Sigmoid colon (tissue), 7 donors: ENCODE data around the gene CADM2. TPM values are rescaled to one million over a fixed set of nuclear protein-coding genes. Genes with fewer than 3 reads are reported as not detected.

Source experiments
- DNase-seq: peaks from one replicate; pipeline ENCODE4 v3.0.0-alpha.2; 2019
- H3K27ac ChIP-seq, 4 donors: fragments of 200-600 bp; sonication (generic); one replicate each; pipeline ENCODE4 v1.5.1; 2016 to 2019; ENCODE audit warnings: mild to moderate bottlenecking in 1 of 4
- H3K27me3 ChIP-seq, 3 donors: fragments of 200-600 bp; sonication (generic); one replicate each; pipeline ENCODE4 v1.5.1; 2019; ENCODE audit warnings: mild to moderate bottlenecking in 1 of 3
- H3K36me3 ChIP-seq, 4 donors: fragments of 200-600 bp; sonication (generic); one replicate each; pipeline ENCODE4 v1.5.1; 2016 to 2019
- H3K4me1 ChIP-seq, 4 donors: fragments of 200-600 bp; sonication (generic); one replicate each; pipeline ENCODE4 v1.5.1; 2017 to 2019
- H3K4me3 ChIP-seq, 4 donors: fragments of 200-600 bp; sonication (generic); one replicate each; pipeline ENCODE4 v1.5.1; 2017 to 2019; ENCODE audit warnings: mild to moderate bottlenecking in 2 of 4, moderate library complexity in 1 of 4
- H3K9me3 ChIP-seq, 4 donors: fragments of 200-600 bp in 3 of 4; sonication (generic) in 3 of 4; one replicate each; pipeline versions ENCODE4 v1.5.1 to v1.6.1; 2013 to 2019
- CTCF ChIP-seq, 4 experiments: fragments of 450-650 bp in 3 of 4; fragments of 200-600 bp in 1 of 4; IDR thresholded peaks; one replicate each; pipeline ENCODE4 v1.5.1; 2016 to 2019; ENCODE audit warnings: antibody characterized with exemption in 4 of 4, mild to moderate bottlenecking in 3 of 4, moderate library complexity in 2 of 4
- EP300 ChIP-seq, 4 donors: sonication (generic); formaldehyde crosslinking; IDR thresholded peaks; one replicate each; pipeline ENCODE4 v1.6.1; 2017; ENCODE audit warnings: antibody characterized with exemption in 4 of 4
- POLR2A ChIP-seq, 2 donors: fragments of 450-650 bp; IDR thresholded peaks; one replicate each; pipeline ENCODE4 v1.6.1; 2016; ENCODE audit warnings: antibody characterized with exemption in 2 of 2, mild to moderate bottlenecking in 2 of 2, moderate library complexity in 2 of 2
- POLR2AphosphoS5 ChIP-seq, 4 donors: sonication (generic); formaldehyde crosslinking; IDR thresholded peaks; one replicate each; pipeline ENCODE4 v1.6.1; 2017; ENCODE audit warnings: antibody characterized with exemption in 4 of 4
- WGBS, 2 donors: extraction: QIAGEN DNeasy Blood & Tissue Kit; methylation state at CpG; one replicate each; pipeline ENCODE4 v1.1.7; 2013; 5-methylcytosine and 5-hydroxymethylcytosine counted together
- intact Hi-C: fragments of 100-400 bp; cut with DNase I; formaldehyde crosslinking; loops from one replicate; pipeline ENCODE4 v1.15.1; 2023
- polyA plus RNA-seq, 3 donors: library from polyadenylated mRNA; stranded (reverse); fragments of 200-250 nt; gene quantifications; one replicate each; pipeline ENCODE4 v1.2.3, GENCODE V29; 2013
- total RNA-seq, 4 donors: library from RNA; depleted of rRNA; stranded (reverse); fragments of >200 nt; gene quantifications; one replicate each; pipeline ENCODE4 v1.1.0, GENCODE V29; 2016
- donor health status: healthy with polysubstance abuse.
- donor health status: Bipolar disorder and iron deficiency.
- donor health status: healthy.

CADM2 gene
- total and polyA plus RNA-seq, 7 donors: 0.46 to 22.8 (median 12.8) TPM

- DNase-seq: no peak
- Histone ChIP-seq H3K27me3 (no peaks in the 10 kb centered on the region), H3K36me3 (no peaks in the 10 kb centered on the region), H3K9me3 (no peaks in the 10 kb centered on the region), H3K4me3 (no peak overlapping the region), H3K27ac (no peak overlapping the region), H3K4me1 (no peaks in the 10 kb centered on the region)
- TF ChIP-seq CTCF (IDR thresholded peaks at IDR 0.05): no peak
- no peak for TF ChIP-seq POLR2AphosphoS5 (IDR thresholded peaks at IDR 0.05)
- intact Hi-C loops: no loop called here
- 19 to 55% methylated on average over 2 of the region's 2 CpGs for WGBS, 2 donors
Measured at GRCh38 chr3:85508659-85509058, 549.9 kb downstream of the CADM2 start.

DNA sequence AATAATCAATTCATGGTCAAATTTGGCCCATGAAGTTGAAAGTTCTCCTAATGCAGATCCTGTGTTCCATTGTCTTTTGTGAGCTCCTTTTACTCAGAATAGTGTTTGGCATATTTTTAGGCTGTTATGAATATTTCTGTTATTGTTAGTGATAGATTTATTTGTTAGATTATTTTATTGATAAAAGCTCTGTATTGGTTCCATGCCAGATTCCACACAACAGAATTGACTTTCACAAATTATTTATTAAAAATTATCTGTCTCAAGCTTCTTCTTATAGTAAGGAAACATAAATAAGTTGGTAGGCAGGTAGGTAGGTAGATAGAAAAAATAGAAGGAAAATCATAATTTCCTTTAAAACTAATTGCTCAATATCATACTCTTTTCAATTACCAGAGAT is 557.4 kb downstream of the CADM2 start:
- no peaks in the 10 kb centered on the region for H3K27me3 ChIP-seq
- no peak overlapping the region for H3K27ac ChIP-seq
- no peaks in the 10 kb centered on the region for H3K9me3 ChIP-seq
- H3K4me1 ChIP-seq: no peaks in the 10 kb centered on the region
- TF ChIP-seq POLR2AphosphoS5 (IDR thresholded peaks at IDR 0.05) (no peak), EP300 (IDR thresholded peaks at IDR 0.05) (no peak), CTCF (IDR thresholded peaks at IDR 0.05) (no peak), POLR2A (IDR thresholded peaks at IDR 0.05) (no peak)
- no peak overlapping the region for H3K4me3 ChIP-seq
- DNase-seq: no peak
- H3K36me3 ChIP-seq: no peaks in the 10 kb centered on the region
- intact Hi-C loops: no loop called here

DNA sequence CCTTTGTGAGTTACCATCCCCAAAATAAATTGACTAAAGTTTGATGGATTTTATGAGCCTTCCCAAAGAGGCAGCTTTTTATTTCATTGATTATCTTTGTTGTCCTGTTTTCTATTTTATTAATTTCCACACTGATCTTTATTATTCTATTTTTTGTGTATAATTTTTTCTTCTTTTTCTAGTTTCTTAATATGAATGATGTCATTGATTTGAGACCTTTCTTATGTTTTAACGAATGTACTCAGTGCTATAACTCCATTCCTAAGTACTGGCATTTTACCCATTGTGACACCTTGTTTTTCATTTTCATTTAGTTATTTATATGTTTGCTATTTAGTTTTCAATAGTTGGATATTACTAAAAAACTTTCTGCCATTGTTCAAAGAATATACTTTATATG is 565.3 kb downstream of the CADM2 start:
- no peaks in the 10 kb centered on the region for H3K4me1 ChIP-seq
- H3K27ac ChIP-seq: no peak overlapping the region
- 83 to 88% methylated on average over 1 of the region's 1 CpG for WGBS, 2 donors
- no peak for DNase-seq
- no peaks in the 10 kb centered on the region for H3K9me3 ChIP-seq
- no peaks in the 10 kb centered on the region for H3K36me3 ChIP-seq
- no peaks in the 10 kb centered on the region for H3K27me3 ChIP-seq
- TF ChIP-seq POLR2A (IDR thresholded peaks at IDR 0.05) (no peak), CTCF (IDR thresholded peaks at IDR 0.05) (no peak), POLR2AphosphoS5 (IDR thresholded peaks at IDR 0.05) (no peak), EP300 (IDR thresholded peaks at IDR 0.05) (no peak)
- H3K4me3 ChIP-seq: no peak overlapping the region
- intact Hi-C loops: no loop called here

DNA sequence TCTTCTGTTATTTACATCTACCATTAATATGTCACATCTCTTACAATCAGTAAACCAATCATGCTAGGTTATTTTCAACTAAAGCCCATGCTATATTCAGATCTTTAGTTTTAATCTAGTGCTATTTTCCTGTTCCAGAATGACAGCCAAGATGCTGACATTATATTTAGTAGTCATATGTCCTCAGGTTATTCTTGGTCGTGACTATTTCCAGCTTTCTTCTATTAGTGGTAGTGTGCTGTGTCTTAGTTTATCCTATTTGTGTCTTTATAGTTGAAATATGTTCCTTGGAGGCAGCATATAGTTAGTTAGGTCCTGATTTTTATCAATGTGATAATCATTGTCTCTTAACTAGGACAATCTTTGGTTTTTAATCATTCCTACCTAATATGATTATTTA is 566.5 kb downstream of the CADM2 start:
- Histone ChIP-seq H3K36me3 (no peaks in the 10 kb centered on the region), H3K27me3 (no peaks in the 10 kb centered on the region), H3K9me3 (no peaks in the 10 kb centered on the region), H3K4me1 (no peaks in the 10 kb centered on the region), H3K27ac (no peak overlapping the region), H3K4me3 (no peak overlapping the region)
- WGBS, 2 donors: 30 to 60% methylated on average over 1 of the region's 1 CpG
- TF ChIP-seq CTCF (IDR thresholded peaks at IDR 0.05): no peak
- intact Hi-C loops: no loop called here
- no peak for DNase-seq

DNA sequence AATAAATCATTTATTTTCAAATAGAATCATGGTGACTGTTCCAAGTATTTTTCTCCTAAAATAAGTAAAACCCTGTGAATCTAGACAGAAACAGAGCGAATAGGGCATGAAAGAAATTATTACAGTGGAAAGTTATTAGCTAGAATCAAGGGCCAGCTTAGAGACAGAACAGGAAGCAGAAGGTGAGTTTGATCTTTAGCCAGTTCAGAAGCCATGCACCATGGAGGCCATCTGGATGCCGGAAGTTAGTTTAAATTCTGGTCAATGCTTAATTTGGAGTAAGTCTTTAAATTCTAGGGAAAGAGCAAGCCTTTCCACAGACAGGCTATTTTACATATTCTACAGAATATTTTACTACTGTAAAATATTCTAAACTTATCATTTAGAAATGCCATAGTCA is 574.8 kb downstream of the CADM2 start:
- no peak overlapping the region for H3K4me3 ChIP-seq
- TF ChIP-seq POLR2A (IDR thresholded peaks at IDR 0.05) (no peak), CTCF (IDR thresholded peaks at IDR 0.05) (no peak), EP300 (IDR thresholded peaks at IDR 0.05) (no peak), POLR2AphosphoS5 (IDR thresholded peaks at IDR 0.05) (no peak)
- no peaks in the 10 kb centered on the region for H3K4me1 ChIP-seq
- no peak for DNase-seq
- intact Hi-C loops: no loop called here
- no peaks in the 10 kb centered on the region for H3K9me3 ChIP-seq
- H3K36me3 ChIP-seq: no peaks in the 10 kb centered on the region
- H3K27ac ChIP-seq: no peak overlapping the region
- WGBS, 2 donors: 88 to 89% methylated on average over 2 of the region's 2 CpGs
- H3K27me3 ChIP-seq: no peaks in the 10 kb centered on the region
